Esophagus squamous epithelium (tissue), 5 donors: ENCODE results near the gene ENTREP3. TPM values are rescaled to one million over a fixed set of nuclear protein-coding genes. Genes with fewer than 3 reads are reported as not detected.

Source experiments
- DNase-seq: peaks from one replicate; lab custom pipeline; 2025; lab: John Stamatoyannopoulos, UW
- H3K27ac ChIP-seq, 4 donors: fragments of 200-600 bp; sonication (generic); one replicate each; pipeline ENCODE4 v1.5.1; 2016 to 2019; ENCODE audit warnings: mild to moderate bottlenecking in 1 of 4
- H3K27me3 ChIP-seq, 4 donors: fragments of 200-600 bp; sonication (generic); 1 replicate in 3 of 4; 2 replicates in 1 of 4; pipeline versions ENCODE4 v1.5.1 to v1.6.0; 2017 to 2021; ENCODE audit warnings: antibody characterized with exemption in 1 of 4
- H3K36me3 ChIP-seq, 3 donors: fragments of 200-600 bp; sonication (generic); one replicate each; pipeline ENCODE4 v1.5.1; 2016 to 2019
- H3K4me1 ChIP-seq, 3 donors: fragments of 200-600 bp; sonication (generic); one replicate each; pipeline ENCODE4 v1.5.1; 2017 to 2019
- H3K4me3 ChIP-seq, 4 donors: fragments of 200-600 bp; sonication (generic); 1 replicate in 3 of 4; 2 replicates in 1 of 4; pipeline ENCODE4 v1.5.1; 2016 to 2019; ENCODE audit warnings: mild to moderate bottlenecking in 2 of 4, moderate library complexity in 1 of 4
- H3K9me3 ChIP-seq, 3 donors: fragments of 200-600 bp; sonication (generic); one replicate each; pipeline ENCODE4 v1.5.1; 2016 to 2019
- POLR2A ChIP-seq, 4 donors: fragments of 450-650 bp; IDR thresholded peaks; one replicate each; pipeline ENCODE4 v1.6.1; 2017; ENCODE audit warnings: antibody characterized with exemption in 4 of 4, mild to moderate bottlenecking in 4 of 4, moderate library complexity in 3 of 4
- WGBS, 2 donors: methylation state at CpG; one replicate each; pipeline ENCODE4 v1.1.5; 2018; 5-methylcytosine and 5-hydroxymethylcytosine counted together
- intact Hi-C: fragments of 100-400 bp; cut with DNase I; formaldehyde crosslinking; loops from one replicate; pipeline ENCODE4 v1.15.0; 2022
- total RNA-seq, 4 donors: library from RNA; depleted of rRNA; stranded (reverse); fragments of >200 nt; gene quantifications; one replicate each; pipeline ENCODE4 v1.1.0, GENCODE V29; 2016
- TF ChIP-seq, protein P1 (sequence below), 6 experiments: fragments of 450-650 bp in 4 of 6; fragments of 200-600 bp in 2 of 6; sonication (generic) in 2 of 6; IDR thresholded peaks; one replicate each; pipeline ENCODE4 v1.5.1; 2016 to 2019; ENCODE audit warnings: antibody characterized with exemption in 6 of 6, mild to moderate bottlenecking in 4 of 6, moderate library complexity in 4 of 6
- donor health status: DM: yes; HTN: yes; CAD: no.

Gene ENTREP3
- total RNA-seq, 4 donors from 2014 or later, result 10.5 to 27.9 (median 16.1) TPM

DNA sequence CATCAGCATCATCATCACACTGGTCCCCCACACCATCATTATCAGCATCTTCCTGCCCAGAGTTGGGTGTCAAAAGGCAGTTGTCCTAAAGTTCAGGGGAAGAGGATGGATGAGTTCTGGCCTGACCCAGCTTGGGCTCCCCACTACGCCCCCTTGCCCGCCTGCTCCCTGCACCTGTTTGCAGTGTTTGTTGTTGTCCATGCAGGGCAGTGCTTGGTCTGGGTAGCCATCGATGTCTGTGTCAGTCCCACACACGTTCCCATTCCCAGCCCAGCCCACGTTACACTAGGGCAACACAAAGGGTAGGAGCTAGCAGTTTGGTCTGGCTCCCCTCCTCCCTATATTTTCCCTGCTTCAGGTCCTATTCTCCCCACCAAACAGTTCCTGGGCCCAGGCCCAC, 54.4 kb downstream of the ENTREP3 start:
- Histone ChIP-seq H3K9me3 (no peaks in the 10 kb centered on the region), H3K36me3 (peaks cover 0 to 55% (median 0%) of the 10 kb centered on the region in 3 donors), H3K27ac (no peak overlapping the region), H3K4me3 (no peak overlapping the region), H3K4me1 (peaks cover 0 to 6% (median 0%) of the 10 kb centered on the region in 3 donors), H3K27me3 (no peaks in the 10 kb centered on the region)
- TF ChIP-seq, protein P1, sequence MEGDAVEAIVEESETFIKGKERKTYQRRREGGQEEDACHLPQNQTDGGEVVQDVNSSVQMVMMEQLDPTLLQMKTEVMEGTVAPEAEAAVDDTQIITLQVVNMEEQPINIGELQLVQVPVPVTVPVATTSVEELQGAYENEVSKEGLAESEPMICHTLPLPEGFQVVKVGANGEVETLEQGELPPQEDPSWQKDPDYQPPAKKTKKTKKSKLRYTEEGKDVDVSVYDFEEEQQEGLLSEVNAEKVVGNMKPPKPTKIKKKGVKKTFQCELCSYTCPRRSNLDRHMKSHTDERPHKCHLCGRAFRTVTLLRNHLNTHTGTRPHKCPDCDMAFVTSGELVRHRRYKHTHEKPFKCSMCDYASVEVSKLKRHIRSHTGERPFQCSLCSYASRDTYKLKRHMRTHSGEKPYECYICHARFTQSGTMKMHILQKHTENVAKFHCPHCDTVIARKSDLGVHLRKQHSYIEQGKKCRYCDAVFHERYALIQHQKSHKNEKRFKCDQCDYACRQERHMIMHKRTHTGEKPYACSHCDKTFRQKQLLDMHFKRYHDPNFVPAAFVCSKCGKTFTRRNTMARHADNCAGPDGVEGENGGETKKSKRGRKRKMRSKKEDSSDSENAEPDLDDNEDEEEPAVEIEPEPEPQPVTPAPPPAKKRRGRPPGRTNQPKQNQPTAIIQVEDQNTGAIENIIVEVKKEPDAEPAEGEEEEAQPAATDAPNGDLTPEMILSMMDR (IDR thresholded peaks at IDR 0.05), result no peak
- no peak for TF ChIP-seq POLR2A (IDR thresholded peaks at IDR 0.05)
- 90 to 95% methylated on average over 5 of the region's 5 CpGs for WGBS, 2 donors
- no peak for DNase-seq
- intact Hi-C loops, result no loop called here

DNA sequence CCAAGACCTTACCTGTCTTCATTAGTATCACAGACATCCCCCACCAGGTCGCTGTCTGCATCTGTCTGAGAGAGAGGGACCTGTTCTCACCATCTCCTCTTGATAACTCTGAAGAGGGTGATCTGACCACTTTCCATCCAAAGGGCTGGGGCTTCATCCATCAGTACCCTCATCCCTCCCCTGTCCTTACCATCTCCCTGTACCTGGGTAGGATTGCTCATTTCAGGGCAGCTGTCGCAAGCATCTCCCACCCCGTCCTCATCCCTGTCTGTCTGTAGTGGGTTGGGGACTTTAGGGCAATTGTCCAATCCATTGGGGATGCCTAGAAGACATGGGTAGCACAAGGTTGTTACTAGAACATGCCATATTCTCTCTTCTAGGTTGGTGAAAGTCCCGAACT, 55.5 kb downstream of the ENTREP3 start:
- intact Hi-C loops, result no loop called here
- Histone ChIP-seq H3K27ac (no peak overlapping the region), H3K4me1 (peaks cover 7 to 17% (median 8%) of the 10 kb centered on the region in 3 donors), H3K9me3 (no peaks in the 10 kb centered on the region), H3K27me3 (no peaks in the 10 kb centered on the region), H3K4me3 (no peak overlapping the region), H3K36me3 (peaks cover 0 to 52% (median 0%) of the 10 kb centered on the region in 3 donors)
- TF ChIP-seq, protein P1 (IDR thresholded peaks at IDR 0.05), result no peak
- no peak for TF ChIP-seq POLR2A (IDR thresholded peaks at IDR 0.05)
- 74 to 89% methylated on average over 4 of the region's 4 CpGs for WGBS, 2 donors
- no peak for DNase-seq

DNA sequence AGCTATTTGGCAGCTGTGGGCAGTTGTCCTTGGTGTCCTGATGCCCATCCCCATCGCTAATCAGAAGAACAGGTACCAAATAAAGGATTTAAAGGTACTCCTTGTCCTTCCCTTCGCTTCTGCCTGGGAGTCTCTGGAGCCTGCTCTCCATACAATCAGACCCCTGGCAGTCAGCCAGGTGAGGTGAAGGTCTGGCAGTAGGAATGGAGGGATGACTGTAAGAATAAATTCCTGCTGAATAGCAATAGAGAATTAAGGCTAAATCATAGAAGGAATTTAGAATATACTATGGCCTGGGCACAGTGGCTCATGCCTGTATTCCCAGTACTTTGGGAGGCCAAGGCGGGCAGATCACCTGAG, 56.8 kb downstream of the ENTREP3 start:
- WGBS, 2 donors, result 100% methylated on average over 2 of the region's 3 CpGs

DNA sequence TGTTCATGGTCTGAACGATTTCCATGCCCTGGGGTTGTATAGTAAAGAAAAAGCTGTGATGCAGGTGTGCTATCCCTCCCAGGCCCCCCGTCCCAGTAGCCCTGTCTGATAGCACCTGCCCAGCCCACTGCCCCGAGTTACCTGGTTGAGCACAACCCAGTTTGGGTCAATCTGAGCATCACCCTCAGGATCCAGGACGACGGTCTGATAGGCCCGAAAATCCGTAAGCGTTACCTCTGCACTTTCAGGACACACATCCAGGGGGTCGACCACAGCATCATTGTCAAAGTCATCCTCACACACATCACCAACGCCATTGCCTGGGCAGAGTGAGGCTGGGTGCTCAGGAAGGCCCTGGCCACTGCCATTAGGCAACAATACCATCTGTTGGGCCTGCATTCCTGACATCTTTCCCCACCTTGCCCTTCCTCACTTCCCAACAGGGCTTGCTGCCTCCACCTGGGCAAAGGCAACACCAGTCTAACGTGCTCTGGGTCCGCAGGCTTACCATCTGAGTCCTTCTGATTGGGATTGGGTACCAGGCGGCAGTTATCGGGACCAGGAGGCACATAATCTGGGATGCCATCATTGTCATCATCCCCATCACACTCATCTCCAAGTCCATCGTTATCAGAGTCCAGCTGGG, 57.3 kb downstream of the ENTREP3 start:
- no peak overlapping the region for H3K4me3 ChIP-seq
- DNase-seq, result no peak
- WGBS, 2 donors, result 84 to 88% methylated on average over 8 to 13 of the region's 15 CpGs
- no peaks in the 10 kb centered on the region for H3K9me3 ChIP-seq
- peaks cover 21 to 35% (median 25%) of the 10 kb centered on the region in 3 donors for H3K4me1 ChIP-seq
- no peaks in the 10 kb centered on the region for H3K27me3 ChIP-seq
- H3K36me3 ChIP-seq, result peaks cover 0 to 52% (median 0%) of the 10 kb centered on the region in 3 donors
- intact Hi-C loops, result no loop called here
- TF ChIP-seq POLR2A (IDR thresholded peaks at IDR 0.05), result no peak
- TF ChIP-seq, protein P1 (IDR thresholded peaks at IDR 0.05), result no peak
- peak overlapping the region in 1 of 4 donors; percentile 9 for H3K27ac ChIP-seq

More for the DNA sequence above, 56.8 kb downstream of the ENTREP3 start:
- no peaks in the 10 kb centered on the region for H3K9me3 ChIP-seq
- H3K27me3 ChIP-seq, result no peaks in the 10 kb centered on the region
- H3K4me1 ChIP-seq, result peaks cover 18 to 30% (median 20%) of the 10 kb centered on the region in 3 donors
- no peak overlapping the region for H3K4me3 ChIP-seq
- no peak overlapping the region for H3K27ac ChIP-seq
- no peak for DNase-seq
- no peak for TF ChIP-seq POLR2A (IDR thresholded peaks at IDR 0.05)
- TF ChIP-seq, protein P1 (IDR thresholded peaks at IDR 0.05), result no peak
- peaks cover 0 to 52% (median 0%) of the 10 kb centered on the region in 3 donors for H3K36me3 ChIP-seq
- intact Hi-C loops, result no loop called here

Other genes starting within 250 kb of the ENTREP3 start
- gene DCST2, start 221.7 kb downstream of the ENTREP3 start, total RNA-seq, result 1 to 10 TPM in 1 of 4 donors, under 1 TPM in 3; 0.11 to 8.2 (median 0.18) TPM
- under 1 TPM in 1 of 4 donors, not detected in 3; 0.19 TPM for gene DCST1, start 221.7 kb downstream of the ENTREP3 start, total RNA-seq
- gene ADAM15, start 204.2 kb downstream of the ENTREP3 start, total RNA-seq, result 100 to 1,000 TPM; 135 to 194 (median 183) TPM
- 10 to 100 TPM in 3 of 4 donors, 1 to 10 TPM in 1; 8.1 to 22.9 (median 12.2) TPM for gene EFNA4, start 191.7 kb downstream of the ENTREP3 start, total RNA-seq
- 10 to 100 TPM; 20.0 to 25.8 (median 21.1) TPM for gene EFNA3, start 176.6 kb downstream of the ENTREP3 start, total RNA-seq
- 10 to 100 TPM; 30.2 to 42.9 (median 31.0) TPM for gene EFNA1, start 127.6 kb downstream of the ENTREP3 start, total RNA-seq
- gene SLC50A1, start 119.6 kb downstream of the ENTREP3 start, total RNA-seq, result 10 to 100 TPM; 21.4 to 27.2 (median 26.0) TPM
- gene DPM3, start 115.0 kb downstream of the ENTREP3 start, total RNA-seq, result 10 to 100 TPM; 33.1 to 67.7 (median 45.4) TPM
- 100 to 1,000 TPM in 1 of 4 donors, 10 to 100 TPM in 3; 70.8 to 122 (median 73.8) TPM for gene KRTCAP2, start 82.2 kb downstream of the ENTREP3 start, total RNA-seq
- gene TRIM46, start 81.6 kb downstream of the ENTREP3 start, total RNA-seq, result under 1 TPM in 3 of 4 donors, not detected in 1; 0.30 to 0.53 (median 0.38) TPM
- 10 to 100 TPM in 3 of 4 donors, 1 to 10 TPM in 1; 8.7 to 18.5 (median 11.1) TPM for gene THBS3, start 47.6 kb downstream of the ENTREP3 start, total RNA-seq
- gene MTX1, start 46.8 kb downstream of the ENTREP3 start, total RNA-seq, result 10 to 100 TPM; 34.0 to 59.1 (median 42.9) TPM
- 10 to 100 TPM; 56.8 to 72.2 (median 60.1) TPM for gene SCAMP3, start 6.9 kb upstream of the ENTREP3 start, total RNA-seq
- 10 to 100 TPM; 21.9 to 35.1 (median 25.6) TPM for gene CLK2, start 18.0 kb upstream of the ENTREP3 start, total RNA-seq
- gene HCN3, start 22.0 kb upstream of the ENTREP3 start, total RNA-seq, result 1 to 10 TPM; 2.1 to 3.0 (median 2.5) TPM
- gene PKLR, start 46.0 kb upstream of the ENTREP3 start, total RNA-seq, result under 1 TPM in 1 of 4 donors, not detected in 3; 0.18 TPM
- 100 to 1,000 TPM; 152 to 422 (median 192) TPM for gene FDPS, start 53.4 kb upstream of the ENTREP3 start, total RNA-seq
- gene RUSC1, start 65.4 kb upstream of the ENTREP3 start, total RNA-seq, result 10 to 100 TPM; 35.8 to 52.0 (median 40.1) TPM